ENCODE data around the gene CMSS1. TPM values are rescaled to one million over a fixed set of nuclear protein-coding genes. Genes with fewer than 3 reads are reported as not detected.

Gene CMSS1
- polyA plus RNA-seq, 1 of the 3 experiments (the other 2 are of a cell fraction), result 9.1 TPM

DNA sequence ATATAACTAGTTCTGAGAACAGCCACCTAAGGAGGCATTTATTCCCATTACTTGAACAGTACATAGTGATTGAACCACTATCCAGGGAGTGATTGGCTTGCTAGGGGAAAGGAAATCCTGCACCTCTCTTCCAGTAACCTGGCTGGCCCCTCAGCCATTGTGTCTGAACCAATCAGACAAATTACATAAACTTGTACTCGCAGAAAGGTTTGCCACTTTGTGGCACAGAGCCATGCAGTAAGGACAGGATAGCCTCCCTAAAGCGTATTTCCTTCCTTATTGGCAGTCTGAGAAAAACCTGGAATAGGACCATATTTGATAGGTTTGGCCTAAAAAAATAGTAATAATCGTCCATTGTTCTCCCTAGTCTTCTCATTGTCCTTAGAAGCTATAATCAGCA is 19.0 kb downstream of the CMSS1 start:
- H3K27me3 ChIP-seq (ENCODE audit: insufficient read depth), result no peaks in the 10 kb centered on the region
- H3K4me3 ChIP-seq (ENCODE audit: low read depth in 2 of 2, low read length in 1 of 2), result no peak overlapping the region
- H3K9me2 ChIP-seq, result no peaks in the 10 kb centered on the region
- H4K20me1 ChIP-seq (ENCODE audit: insufficient read depth), result no peaks in the 10 kb centered on the region
- H3K9ac ChIP-seq, result no peak overlapping the region
- no peak overlapping the region for H2AFZ ChIP-seq (ENCODE audit: low read depth)
- ChIA-PET CTCF (interaction anchor here (8.8 kb wide), 1 partner anchor 419 kb away, joined by 132 read pairs; no protein-coding TSS in a partner anchor), POLR2A (no interaction called here)
- no peaks in the 10 kb centered on the region for H3K9me3 ChIP-seq
- no peak for DNase-seq
- peaks cover 12% of the 10 kb centered on the region; the same call in 1 of the 2 replicates for H3K79me2 ChIP-seq (ENCODE audit: insufficient read depth)
- no peaks in the 10 kb centered on the region for H3F3A ChIP-seq (replicated peaks; ENCODE audit: insufficient read depth)
- WGBS (ENCODE audit: low lambda C conversion rate), result 94% methylated on average over 3 of the region's 3 CpGs
- H3K4me1 ChIP-seq (ENCODE audit: control insufficient read depth in 1 of 2, insufficient read depth in 2 of 2, low read depth in 1 of 2, low read length in 1 of 2), result peaks cover 0 to 4% of the 10 kb centered on the region in 2 experiments; a peak in 3 of 4 replicates
- H3K4me2 ChIP-seq, result no peak overlapping the region
- TF ChIP-seq, protein P1, sequence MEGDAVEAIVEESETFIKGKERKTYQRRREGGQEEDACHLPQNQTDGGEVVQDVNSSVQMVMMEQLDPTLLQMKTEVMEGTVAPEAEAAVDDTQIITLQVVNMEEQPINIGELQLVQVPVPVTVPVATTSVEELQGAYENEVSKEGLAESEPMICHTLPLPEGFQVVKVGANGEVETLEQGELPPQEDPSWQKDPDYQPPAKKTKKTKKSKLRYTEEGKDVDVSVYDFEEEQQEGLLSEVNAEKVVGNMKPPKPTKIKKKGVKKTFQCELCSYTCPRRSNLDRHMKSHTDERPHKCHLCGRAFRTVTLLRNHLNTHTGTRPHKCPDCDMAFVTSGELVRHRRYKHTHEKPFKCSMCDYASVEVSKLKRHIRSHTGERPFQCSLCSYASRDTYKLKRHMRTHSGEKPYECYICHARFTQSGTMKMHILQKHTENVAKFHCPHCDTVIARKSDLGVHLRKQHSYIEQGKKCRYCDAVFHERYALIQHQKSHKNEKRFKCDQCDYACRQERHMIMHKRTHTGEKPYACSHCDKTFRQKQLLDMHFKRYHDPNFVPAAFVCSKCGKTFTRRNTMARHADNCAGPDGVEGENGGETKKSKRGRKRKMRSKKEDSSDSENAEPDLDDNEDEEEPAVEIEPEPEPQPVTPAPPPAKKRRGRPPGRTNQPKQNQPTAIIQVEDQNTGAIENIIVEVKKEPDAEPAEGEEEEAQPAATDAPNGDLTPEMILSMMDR (IDR thresholded peaks at IDR 0.05), result no peak
- no peak overlapping the region for H3K27ac ChIP-seq (ENCODE audit: low read depth in 2 of 2, low read length in 1 of 2)
- H3K36me3 ChIP-seq (replicated peaks in 1 of 2; ENCODE audit: control insufficient read depth in 1 of 2, insufficient read depth in 2 of 2, low read length in 1 of 2), result no peaks in the 10 kb centered on the region

DNA sequence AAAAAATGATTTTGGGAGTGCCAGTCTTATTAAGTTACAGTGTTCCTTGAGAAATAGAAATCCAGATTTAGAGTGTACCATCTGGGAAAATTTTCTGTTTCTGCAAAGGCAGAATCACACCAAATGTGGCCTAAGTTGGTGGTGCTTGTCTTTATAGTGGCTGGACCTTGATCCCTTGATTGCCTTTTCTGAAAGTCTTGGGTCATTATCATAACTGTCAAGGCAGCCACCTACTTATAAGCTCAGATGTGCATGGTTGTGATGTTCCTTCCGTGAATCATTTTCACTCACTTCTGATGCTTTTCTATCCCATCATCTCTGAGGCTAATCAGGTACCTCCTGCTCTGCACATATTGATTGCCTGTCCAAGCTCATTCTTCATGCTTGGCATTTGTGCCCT is 20.1 kb downstream of the CMSS1 start:
- Histone ChIP-seq H3K4me1 (ENCODE audit: control insufficient read depth in 1 of 2, insufficient read depth in 2 of 2, low read depth in 1 of 2, low read length in 1 of 2) (peaks cover 0 to 4% of the 10 kb centered on the region in 2 experiments; a peak in 3 of 4 replicates), H3K27me3 (ENCODE audit: insufficient read depth) (no peaks in the 10 kb centered on the region), H3F3A (replicated peaks; ENCODE audit: insufficient read depth) (no peaks in the 10 kb centered on the region), H3K36me3 (replicated peaks in 1 of 2; ENCODE audit: control insufficient read depth in 1 of 2, insufficient read depth in 2 of 2, low read length in 1 of 2) (no peaks in the 10 kb centered on the region), H3K9me2 (no peaks in the 10 kb centered on the region), H3K4me3 (ENCODE audit: low read depth in 2 of 2, low read length in 1 of 2) (no peak overlapping the region), H3K9ac (no peak overlapping the region), H3K4me2 (no peak overlapping the region), H2AFZ (ENCODE audit: low read depth) (no peak overlapping the region), H3K9me3 (no peaks in the 10 kb centered on the region), H3K79me2 (ENCODE audit: insufficient read depth) (peaks cover 19% of the 10 kb centered on the region; the same call in 1 of the 2 replicates), H4K20me1 (ENCODE audit: insufficient read depth) (no peaks in the 10 kb centered on the region), H3K27ac (ENCODE audit: low read depth in 2 of 2, low read length in 1 of 2) (no peak overlapping the region)
- 100% methylated on average over 1 of the region's 1 CpG for WGBS (ENCODE audit: low lambda C conversion rate)
- TF ChIP-seq TCF12 (IDR thresholded peaks at IDR 0.05) (no peak), YY1 (IDR thresholded peaks at IDR 0.05; ENCODE audit: low read depth) (no peak), FOXM1 (IDR thresholded peaks at IDR 0.05; ENCODE audit: low read depth) (no peak), MXI1 (IDR thresholded peaks at IDR 0.05; ENCODE audit: low read depth, low read length) (no peak), SIN3A (IDR thresholded peaks at IDR 0.05; ENCODE audit: borderline replicate concordance, low read depth, low read length) (no peak), EZH2phosphoT487 (IDR thresholded peaks at IDR 0.05; ENCODE audit: borderline replicate concordance, low read depth) (no peak), TEAD4 (IDR thresholded peaks at IDR 0.05; ENCODE audit: borderline replicate concordance, insufficient read depth) (no peak), JUND (IDR thresholded peaks at IDR 0.05) (no peak), GATA2 (CRISPR knock-in tag; IDR thresholded peaks at IDR 0.05) (no peak), RAD21 (IDR thresholded peaks at IDR 0.05; ENCODE audit: low read length) (no peak), FOXJ3 (CRISPR knock-in tag; IDR thresholded peaks at IDR 0.05) (no peak), FOSL2 (IDR thresholded peaks at IDR 0.05; ENCODE audit: borderline replicate concordance, low read depth) (no peak), NRF1 (IDR thresholded peaks at IDR 0.05; ENCODE audit: low read depth, low read length) (no peak), RXRA (IDR thresholded peaks at IDR 0.05; ENCODE audit: borderline replicate concordance, low read depth) (no peak), NFIC (IDR thresholded peaks at IDR 0.05; ENCODE audit: borderline replicate concordance) (no peak), RCOR1 (IDR thresholded peaks at IDR 0.05; ENCODE audit: low read length) (no peak)
- TF ChIP-seq, protein P2, sequence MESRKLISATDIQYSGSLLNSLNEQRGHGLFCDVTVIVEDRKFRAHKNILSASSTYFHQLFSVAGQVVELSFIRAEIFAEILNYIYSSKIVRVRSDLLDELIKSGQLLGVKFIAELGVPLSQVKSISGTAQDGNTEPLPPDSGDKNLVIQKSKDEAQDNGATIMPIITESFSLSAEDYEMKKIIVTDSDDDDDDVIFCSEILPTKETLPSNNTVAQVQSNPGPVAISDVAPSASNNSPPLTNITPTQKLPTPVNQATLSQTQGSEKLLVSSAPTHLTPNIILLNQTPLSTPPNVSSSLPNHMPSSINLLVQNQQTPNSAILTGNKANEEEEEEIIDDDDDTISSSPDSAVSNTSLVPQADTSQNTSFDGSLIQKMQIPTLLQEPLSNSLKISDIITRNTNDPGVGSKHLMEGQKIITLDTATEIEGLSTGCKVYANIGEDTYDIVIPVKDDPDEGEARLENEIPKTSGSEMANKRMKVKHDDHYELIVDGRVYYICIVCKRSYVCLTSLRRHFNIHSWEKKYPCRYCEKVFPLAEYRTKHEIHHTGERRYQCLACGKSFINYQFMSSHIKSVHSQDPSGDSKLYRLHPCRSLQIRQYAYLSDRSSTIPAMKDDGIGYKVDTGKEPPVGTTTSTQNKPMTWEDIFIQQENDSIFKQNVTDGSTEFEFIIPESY (IDR thresholded peaks at IDR 0.05; ENCODE audit: borderline replicate concordance, low read depth), result no peak
- TF ChIP-seq, protein P3, sequence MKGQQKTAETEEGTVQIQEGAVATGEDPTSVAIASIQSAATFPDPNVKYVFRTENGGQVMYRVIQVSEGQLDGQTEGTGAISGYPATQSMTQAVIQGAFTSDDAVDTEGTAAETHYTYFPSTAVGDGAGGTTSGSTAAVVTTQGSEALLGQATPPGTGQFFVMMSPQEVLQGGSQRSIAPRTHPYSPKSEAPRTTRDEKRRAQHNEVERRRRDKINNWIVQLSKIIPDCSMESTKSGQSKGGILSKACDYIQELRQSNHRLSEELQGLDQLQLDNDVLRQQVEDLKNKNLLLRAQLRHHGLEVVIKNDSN (IDR thresholded peaks at IDR 0.05; ENCODE audit: borderline replicate concordance, low read depth), result no peak
- TF ChIP-seq, protein P1 (IDR thresholded peaks at IDR 0.05), result no peak
- ChIA-PET POLR2A (no interaction called here), CTCF (interaction anchor here (1.0 to 8.8 kb wide), 2 partner anchors 231 to 418 kb away, joined by 5 to 132 read pairs; no protein-coding TSS in a partner anchor)
- no peak for DNase-seq

All from SK-N-SH (cell line).